OCI-LY1 (cell line): ENCODE data around the gene BRD7.

ENCODE experiments used
- H2AFZ ChIP-seq: fragments of 200-600 bp; sonication (generic), shearing (Covaris generic); 2 replicates; pipeline ENCODE4 v1.6.0; 2014; ENCODE audit warnings: antibody characterized with exemption, mild to moderate bottlenecking, low read length
- H3F3A ChIP-seq: fragments of 200-600 bp; sonication (generic), shearing (Covaris generic); 2 replicates; pipeline ENCODE4 v1.6.0; 2014; ENCODE audit warnings: mild to moderate bottlenecking, antibody characterized with exemption, low read length, moderate library complexity; ENCODE audit not compliant: insufficient read depth
- H3K27ac ChIP-seq: fragments of 200-600 bp; sonication (generic); 2 replicates; pipeline ENCODE4 v1.5.1; 2014; ENCODE audit warnings: low read length, mixed run types, mild to moderate bottlenecking, low read depth; ENCODE audit not compliant: poor library complexity, severe bottlenecking
- H3K27me3 ChIP-seq: fragments of 200-600 bp; sonication (generic); 2 replicates; pipeline ENCODE4 v1.6.0; 2014; ENCODE audit warnings: antibody characterized with exemption, mild to moderate bottlenecking, low read length, moderate library complexity; ENCODE audit not compliant: insufficient read depth
- H3K36me3 ChIP-seq: fragments of 200-600 bp; sonication (generic); 2 replicates; pipeline ENCODE4 v1.6.1; 2014; ENCODE audit warnings: mild to moderate bottlenecking, antibody characterized with exemption, low read length, moderate library complexity, mixed read lengths; ENCODE audit not compliant: insufficient read depth
- H3K4me1 ChIP-seq: fragments of 200-600 bp; sonication (generic); 2 replicates; pipeline ENCODE4 v1.5.1; 2014; ENCODE audit warnings: mild to moderate bottlenecking, low read length, moderate library complexity; ENCODE audit not compliant: insufficient read depth, severe bottlenecking
- H3K4me2 ChIP-seq: fragments of 200-600 bp; sonication (generic), shearing (Covaris generic); 2 replicates; pipeline ENCODE4 v1.6.1; 2014; ENCODE audit warnings: low read length
- H3K4me3 ChIP-seq: fragments of 200-600 bp; sonication (generic); 2 replicates; pipeline ENCODE4 v1.5.1; 2014; ENCODE audit warnings: low read length, low read depth, mild to moderate bottlenecking, mixed read lengths; ENCODE audit not compliant: poor library complexity, severe bottlenecking
- H3K79me2 ChIP-seq: fragments of 200-600 bp; shearing (Covaris generic); 2 replicates; pipeline ENCODE4 v1.6.1; 2016; ENCODE audit warnings: mixed run types, low read length, mixed read lengths; ENCODE audit not compliant: insufficient read depth
- H3K9ac ChIP-seq: fragments of 200-600 bp; sonication (generic), shearing (Covaris generic); 2 replicates; pipeline ENCODE4 v1.6.1; 2014; ENCODE audit warnings: mild to moderate bottlenecking, low read length, mixed read lengths
- H3K9me2 ChIP-seq: fragments of 200-600 bp; sonication (generic), shearing (Covaris generic); 2 replicates; pipeline ENCODE4 v1.6.1; 2014; ENCODE audit warnings: low read depth, mild to moderate bottlenecking, low read length, mixed read lengths
- H3K9me3 ChIP-seq: fragments of 200-600 bp; shearing (Covaris generic); 2 replicates; pipeline ENCODE4 v1.6.1; 2014; ENCODE audit warnings: low read length, mixed read lengths
- H4K20me1 ChIP-seq: fragments of 200-600 bp; sonication (generic), shearing (Covaris generic); 2 replicates; pipeline ENCODE4 v1.6.0; 2016; ENCODE audit warnings: mild to moderate bottlenecking, low read length; ENCODE audit not compliant: insufficient read depth
- EZH2 ChIP-seq: fragments of 200-600 bp; sonication (generic), shearing (Covaris generic); IDR thresholded peaks from 2 replicates; pipeline ENCODE4 v1.8.0; 2017; ENCODE audit warnings: borderline replicate concordance, mixed run types, mild to moderate bottlenecking, antibody characterized with exemption, low read length, moderate library complexity, mixed read lengths
- TF ChIP-seq, protein P1 (sequence below): fragments of 200-600 bp; sonication (generic), shearing (Covaris generic); IDR thresholded peaks from 2 replicates; pipeline ENCODE4 v1.5.1; 2017; ENCODE audit warnings: mild to moderate bottlenecking, antibody characterized with exemption, low read length, moderate library complexity, mixed read lengths

The BRD7 gene

DNA sequence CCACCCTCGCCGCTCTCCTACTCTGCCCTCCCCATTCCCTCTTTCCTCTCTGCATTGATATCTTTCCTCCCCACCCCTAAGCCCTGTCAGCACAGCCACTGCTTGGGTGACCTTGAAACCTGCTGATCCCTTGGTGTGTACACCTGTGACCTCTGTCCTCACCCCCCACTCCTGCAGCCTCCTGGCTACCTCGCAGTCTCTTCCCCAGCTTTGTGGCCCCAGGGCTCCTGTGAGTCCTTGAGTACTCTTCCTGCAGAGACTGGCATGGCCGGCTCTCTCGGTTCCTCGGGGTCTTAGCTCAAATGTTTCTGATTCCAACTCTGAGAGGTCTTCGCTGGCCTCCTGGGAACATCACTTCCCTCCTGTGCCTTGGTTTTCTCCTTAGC is 70.7 kb downstream of the BRD7 start:
- no peaks in the 10 kb centered on the region for H3K9me3 ChIP-seq
- H3K27me3 ChIP-seq: no peaks in the 10 kb centered on the region
- H3K4me1 ChIP-seq: no peaks in the 10 kb centered on the region
- H3F3A ChIP-seq: no peaks in the 10 kb centered on the region
- H3K79me2 ChIP-seq: no peaks in the 10 kb centered on the region
- peaks cover 43% of the 10 kb centered on the region for H3K36me3 ChIP-seq
- no peak overlapping the region for H3K9ac ChIP-seq
- H2AFZ ChIP-seq: no peak overlapping the region
- H3K9me2 ChIP-seq: no peaks in the 10 kb centered on the region
- no peak overlapping the region for H3K27ac ChIP-seq
- H4K20me1 ChIP-seq: no peaks in the 10 kb centered on the region
- no peak overlapping the region for H3K4me3 ChIP-seq
- TF ChIP-seq EZH2: no peak
- TF ChIP-seq, protein P1, sequence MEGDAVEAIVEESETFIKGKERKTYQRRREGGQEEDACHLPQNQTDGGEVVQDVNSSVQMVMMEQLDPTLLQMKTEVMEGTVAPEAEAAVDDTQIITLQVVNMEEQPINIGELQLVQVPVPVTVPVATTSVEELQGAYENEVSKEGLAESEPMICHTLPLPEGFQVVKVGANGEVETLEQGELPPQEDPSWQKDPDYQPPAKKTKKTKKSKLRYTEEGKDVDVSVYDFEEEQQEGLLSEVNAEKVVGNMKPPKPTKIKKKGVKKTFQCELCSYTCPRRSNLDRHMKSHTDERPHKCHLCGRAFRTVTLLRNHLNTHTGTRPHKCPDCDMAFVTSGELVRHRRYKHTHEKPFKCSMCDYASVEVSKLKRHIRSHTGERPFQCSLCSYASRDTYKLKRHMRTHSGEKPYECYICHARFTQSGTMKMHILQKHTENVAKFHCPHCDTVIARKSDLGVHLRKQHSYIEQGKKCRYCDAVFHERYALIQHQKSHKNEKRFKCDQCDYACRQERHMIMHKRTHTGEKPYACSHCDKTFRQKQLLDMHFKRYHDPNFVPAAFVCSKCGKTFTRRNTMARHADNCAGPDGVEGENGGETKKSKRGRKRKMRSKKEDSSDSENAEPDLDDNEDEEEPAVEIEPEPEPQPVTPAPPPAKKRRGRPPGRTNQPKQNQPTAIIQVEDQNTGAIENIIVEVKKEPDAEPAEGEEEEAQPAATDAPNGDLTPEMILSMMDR: no peak
- H3K4me2 ChIP-seq: no peak overlapping the region

DNA sequence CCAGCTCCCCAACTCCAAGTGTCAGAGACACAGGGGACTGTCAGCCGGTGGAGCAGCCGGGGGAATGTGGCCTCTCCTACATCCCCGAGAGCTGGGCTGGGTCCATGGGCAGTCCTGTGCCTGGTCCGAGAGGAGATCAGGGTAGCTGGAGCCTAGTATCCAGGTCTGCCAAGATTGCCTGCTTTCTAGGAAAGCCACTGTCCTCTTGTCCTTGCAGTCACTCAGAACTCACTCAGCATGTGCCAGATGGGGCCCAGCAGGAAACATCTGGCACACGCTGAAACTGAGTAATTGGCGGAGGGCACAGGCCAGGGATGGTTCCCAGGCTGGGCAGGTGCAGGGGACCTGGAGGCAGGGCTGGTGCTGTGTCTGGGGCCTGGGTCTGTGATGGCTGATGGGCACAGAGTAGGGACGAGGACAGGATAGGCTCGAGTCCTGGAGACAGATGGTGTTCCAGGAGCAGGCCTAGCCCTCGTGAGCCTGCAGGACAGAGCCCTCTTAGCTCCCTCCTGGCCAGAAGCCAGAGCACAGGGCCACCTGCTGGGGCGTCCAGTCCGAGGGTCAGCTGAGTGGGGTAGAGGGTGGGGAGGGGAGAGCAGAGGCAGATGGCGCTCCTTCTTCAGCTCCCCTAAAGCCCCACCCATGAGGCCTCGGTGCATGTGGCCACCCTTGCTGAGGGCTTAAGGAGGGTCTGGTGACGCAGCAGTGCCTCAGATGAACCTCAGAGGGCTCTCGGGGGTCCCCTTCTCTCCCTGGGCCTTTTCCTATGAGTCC is 71.3 kb downstream of the BRD7 start:
- H3K9me3 ChIP-seq: no peaks in the 10 kb centered on the region
- H3F3A ChIP-seq: no peaks in the 10 kb centered on the region
- no peak overlapping the region for H3K4me2 ChIP-seq
- no peak overlapping the region for H3K27ac ChIP-seq
- no peak overlapping the region for H2AFZ ChIP-seq
- H3K27me3 ChIP-seq: no peaks in the 10 kb centered on the region
- no peaks in the 10 kb centered on the region for H3K9me2 ChIP-seq
- TF ChIP-seq, protein P1: no peak
- TF ChIP-seq EZH2: no peak
- H3K36me3 ChIP-seq: peaks cover 49% of the 10 kb centered on the region
- H3K9ac ChIP-seq: no peak overlapping the region
- H3K4me1 ChIP-seq: no peaks in the 10 kb centered on the region
- no peaks in the 10 kb centered on the region for H3K79me2 ChIP-seq
- H3K4me3 ChIP-seq: no peak overlapping the region
- no peaks in the 10 kb centered on the region for H4K20me1 ChIP-seq

DNA sequence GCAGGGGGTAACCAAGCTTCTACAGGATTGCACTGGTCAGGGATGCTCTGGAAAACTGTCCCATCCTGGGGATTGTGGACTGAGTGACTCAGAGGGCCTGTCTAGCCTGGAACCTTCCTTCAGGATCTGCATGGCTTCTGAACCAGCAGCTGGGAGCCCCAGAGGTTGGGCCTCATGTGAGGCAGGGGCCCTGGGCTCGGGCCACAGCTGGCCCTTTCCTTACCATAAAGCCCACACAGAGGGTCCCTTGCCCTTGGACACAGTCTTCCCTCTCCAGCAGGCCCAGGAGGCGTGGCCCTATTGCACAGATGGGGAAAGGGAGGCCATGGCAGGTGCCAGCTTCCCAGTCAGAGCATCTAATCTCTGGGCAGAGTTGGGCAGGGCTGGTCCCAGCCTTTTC is 72.0 kb downstream of the BRD7 start:
- Histone ChIP-seq H3K9me3 (no peaks in the 10 kb centered on the region), H3K4me3 (no peak overlapping the region), H2AFZ (no peak overlapping the region), H3K9ac (no peak overlapping the region), H3K79me2 (no peaks in the 10 kb centered on the region), H3F3A (no peaks in the 10 kb centered on the region), H3K4me2 (no peak overlapping the region), H3K27me3 (no peaks in the 10 kb centered on the region), H3K36me3 (peaks cover 51% of the 10 kb centered on the region), H3K9me2 (no peaks in the 10 kb centered on the region), H3K4me1 (no peaks in the 10 kb centered on the region), H3K27ac (no peak overlapping the region), H4K20me1 (no peaks in the 10 kb centered on the region)
- TF ChIP-seq, protein P1: no peak
